GM19025 (cell line): ENCODE data around the gene PIM3.
"Not testable (repeated sequence)": the region's sequence is repeated elsewhere in the genome, so short reads cannot be mapped to it uniquely, and the experiment has no call there.

Experiments used
- ATAC-seq: cut with Tn5 transposase; IDR thresholded peaks from one replicate; pipeline ENCODE4 v1.9.1; 2021; ENCODE audit warnings: mild to moderate bottlenecking, low read depth, moderate library complexity; ENCODE audit not compliant: unreplicated experiment

PIM3 gene

DNA sequence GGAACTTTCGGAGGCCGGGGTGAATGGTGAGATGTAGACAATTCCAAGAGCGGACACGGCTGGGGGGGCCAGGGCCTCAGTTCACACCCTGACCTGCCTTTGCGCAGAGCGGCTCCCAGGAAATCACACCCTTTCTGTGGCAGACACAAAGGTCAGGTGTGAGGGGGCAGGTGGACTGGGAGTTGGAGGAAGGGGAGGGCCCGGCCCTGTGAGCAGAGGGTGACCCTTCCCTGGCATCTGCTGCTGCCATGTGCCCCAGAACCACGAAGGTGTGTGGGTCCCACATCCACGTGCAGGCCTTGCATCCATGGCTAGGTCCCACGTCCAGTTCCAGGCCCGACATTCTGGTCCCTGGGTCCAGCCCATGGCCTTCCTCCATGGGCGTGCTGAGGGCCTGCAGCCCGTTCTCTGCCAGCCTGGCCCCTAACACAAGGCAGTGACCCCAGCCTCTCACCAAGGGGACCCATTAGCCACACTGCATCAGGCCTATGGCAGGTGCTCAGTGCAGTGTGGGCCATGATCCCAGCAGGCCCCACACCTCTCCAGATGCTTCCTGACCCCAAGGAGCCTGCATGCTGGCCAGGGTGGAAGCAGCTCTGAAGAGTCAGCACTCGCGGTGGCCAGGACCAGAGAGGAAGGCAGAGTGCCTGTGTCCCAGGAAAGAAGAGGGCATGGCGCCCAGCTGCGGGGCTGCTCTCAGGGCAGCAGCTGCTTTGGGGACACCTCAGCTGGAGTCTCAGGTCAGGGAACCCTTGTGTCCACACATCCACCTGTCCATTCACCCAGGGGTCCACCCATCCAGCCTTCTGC lies 18.9 kb upstream of the PIM3 start:
- no peak for ATAC-seq

- no peak for ATAC-seq
Observed at GRCh38 chr22:49942565-49943404, 17.8 kb upstream of the PIM3 start.

GRCh38 chr22:49943405-49943765 lies 17.2 kb upstream of the PIM3 start:
- no peak for ATAC-seq

DNA sequence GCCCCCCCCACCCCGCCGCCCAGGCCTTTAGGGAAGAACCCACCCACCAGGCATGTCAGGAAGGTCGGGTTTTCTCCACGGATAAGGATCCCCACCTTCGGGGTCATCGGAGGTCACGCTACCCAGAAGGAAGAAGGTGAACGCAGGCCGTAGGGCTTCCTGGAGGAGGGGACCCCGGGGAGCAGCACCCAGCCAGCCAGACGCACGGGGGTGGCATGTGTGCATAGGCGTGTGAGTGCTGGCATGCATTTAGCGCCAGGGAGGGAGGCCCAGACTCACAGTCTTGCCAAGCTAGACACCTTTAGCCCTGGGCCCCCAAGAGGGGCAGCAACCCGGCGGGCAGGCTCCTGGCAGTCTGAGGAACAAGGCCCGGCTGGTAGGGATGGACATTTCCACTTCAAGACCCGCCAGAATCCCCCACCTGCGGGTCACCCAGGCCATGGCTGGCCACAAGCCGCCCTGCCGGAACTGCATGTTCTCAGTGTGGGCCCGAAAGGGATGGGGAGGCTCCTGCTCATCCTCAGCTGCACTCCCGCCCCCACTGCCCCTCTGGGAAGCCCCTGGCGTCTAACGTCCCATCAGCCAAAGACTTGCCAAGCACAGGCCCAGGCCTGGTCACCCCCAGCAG lies 16.7 kb upstream of the PIM3 start:
- ATAC-seq = no peak

GRCh38 chr22:49944399-49944891 lies 16.1 kb upstream of the PIM3 start:
- no peak for ATAC-seq

GRCh38 chr22:49945042-49945794 lies 15.4 kb upstream of the PIM3 start:
- not testable (repeated sequence) for ATAC-seq

GRCh38 chr22:49946612-49947295 lies 13.8 kb upstream of the PIM3 start:
- ATAC-seq = no peak

- ATAC-seq = no peak
Observed at GRCh38 chr22:49947296-49947622, 13.3 kb upstream of the PIM3 start.

DNA sequence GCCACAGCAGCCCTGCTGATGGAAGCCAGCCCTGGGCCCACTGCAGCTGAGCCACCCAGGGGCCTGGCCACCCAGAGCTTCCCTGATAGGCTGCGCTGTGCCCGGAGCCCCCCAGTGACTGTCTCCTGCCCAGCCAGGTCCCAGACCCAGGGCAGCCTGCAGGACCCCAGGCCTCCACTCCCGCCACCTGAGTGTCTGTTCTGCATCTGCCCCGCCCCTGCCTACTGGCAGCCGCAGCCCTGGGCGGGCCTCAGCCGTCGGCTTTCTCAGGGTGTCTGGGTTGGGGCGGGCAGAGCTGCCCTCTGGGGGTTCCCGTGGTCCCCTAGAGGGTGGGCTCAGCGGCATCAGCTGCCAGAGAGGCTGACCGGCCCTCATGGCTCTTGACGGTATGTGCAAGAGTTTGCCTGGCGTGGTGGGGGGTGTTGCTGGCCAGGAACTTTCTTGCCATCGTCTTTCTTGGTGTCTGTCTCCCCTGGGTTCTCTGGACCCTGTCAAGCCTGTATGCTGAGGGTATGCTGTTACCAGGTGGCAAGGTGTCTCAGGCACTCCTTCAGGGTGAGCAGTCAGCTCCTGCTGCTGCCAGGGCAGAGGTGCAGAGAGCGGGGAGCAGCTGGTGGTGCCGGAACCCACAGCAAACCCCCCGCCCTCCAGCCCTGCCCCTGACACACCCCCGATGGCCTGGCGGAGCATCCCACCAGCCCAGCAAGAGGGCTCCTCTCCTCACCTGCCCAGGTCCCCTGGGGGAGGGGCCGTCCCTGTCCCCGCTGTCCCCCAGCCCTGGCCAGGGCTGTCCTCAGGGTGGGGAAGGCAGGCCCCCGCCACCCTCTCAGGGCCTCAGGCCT lies 12.2 kb upstream of the PIM3 start:
- ATAC-seq = no peak

DNA sequence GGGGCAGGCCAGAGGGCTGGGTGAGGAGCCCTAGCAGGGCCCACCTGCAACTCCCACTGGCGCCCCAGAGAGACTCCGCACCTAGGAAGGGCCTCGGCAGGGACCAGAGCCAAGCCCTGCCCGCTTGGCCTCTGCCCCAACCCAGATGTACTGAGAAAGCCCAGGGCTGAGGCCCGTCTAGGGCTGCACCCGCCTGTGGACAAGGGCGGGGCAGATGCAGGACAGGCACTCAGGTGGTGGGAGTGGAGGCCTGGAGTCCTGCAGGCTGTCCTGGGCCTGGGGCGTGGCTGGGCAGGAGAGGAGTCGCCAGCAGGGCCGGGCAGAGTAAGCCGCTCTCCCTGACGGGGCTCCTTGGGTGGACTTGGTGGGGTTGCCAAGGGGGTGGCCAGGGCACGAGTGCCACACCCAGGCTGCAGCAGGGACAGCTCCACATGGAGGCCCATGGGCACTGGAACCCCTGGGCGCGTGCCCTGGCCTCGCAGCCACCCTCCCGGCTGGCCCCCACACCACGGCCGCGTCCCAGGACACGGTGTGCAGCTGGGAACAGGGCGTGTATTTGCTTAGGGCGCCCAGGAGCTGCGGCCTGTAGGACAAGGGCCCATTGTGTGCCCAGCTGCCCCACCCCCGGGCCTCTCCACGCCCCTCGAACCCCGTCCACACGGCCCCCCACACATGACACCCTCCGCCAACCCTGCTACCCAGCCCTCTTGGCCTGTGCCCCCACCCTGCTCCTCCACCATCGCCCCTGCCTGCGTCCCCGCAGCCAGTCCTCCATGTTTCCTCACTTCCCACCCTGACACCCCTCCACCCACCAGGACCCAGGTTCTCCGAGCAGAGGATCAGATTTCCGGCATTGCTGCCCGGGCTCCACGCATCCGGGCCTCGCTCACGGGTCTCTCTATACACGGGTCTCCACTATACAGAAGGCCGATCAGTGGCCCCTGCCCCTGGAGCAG lies 11.3 kb upstream of the PIM3 start:
- ATAC-seq = no peak

DNA sequence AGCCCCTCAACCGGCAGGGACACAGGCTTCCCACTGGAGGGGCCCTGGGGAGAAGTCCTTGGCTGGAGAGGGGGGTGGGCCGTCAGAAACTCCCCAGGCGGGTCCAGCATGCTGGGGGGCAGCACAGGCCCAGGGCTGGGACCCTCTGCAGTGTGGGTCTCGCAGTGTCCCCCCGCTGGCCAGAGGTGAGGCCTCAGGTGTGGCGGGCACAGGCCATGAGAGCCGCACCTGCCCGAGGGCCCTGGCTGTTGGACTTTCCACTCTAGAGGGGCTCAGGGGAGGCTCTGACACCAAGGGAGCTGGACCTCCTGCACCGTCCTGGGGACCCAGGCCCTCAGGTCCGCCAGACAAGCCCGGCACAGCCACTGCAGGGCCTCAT lies 10.7 kb upstream of the PIM3 start:
- no peak for ATAC-seq

DNA sequence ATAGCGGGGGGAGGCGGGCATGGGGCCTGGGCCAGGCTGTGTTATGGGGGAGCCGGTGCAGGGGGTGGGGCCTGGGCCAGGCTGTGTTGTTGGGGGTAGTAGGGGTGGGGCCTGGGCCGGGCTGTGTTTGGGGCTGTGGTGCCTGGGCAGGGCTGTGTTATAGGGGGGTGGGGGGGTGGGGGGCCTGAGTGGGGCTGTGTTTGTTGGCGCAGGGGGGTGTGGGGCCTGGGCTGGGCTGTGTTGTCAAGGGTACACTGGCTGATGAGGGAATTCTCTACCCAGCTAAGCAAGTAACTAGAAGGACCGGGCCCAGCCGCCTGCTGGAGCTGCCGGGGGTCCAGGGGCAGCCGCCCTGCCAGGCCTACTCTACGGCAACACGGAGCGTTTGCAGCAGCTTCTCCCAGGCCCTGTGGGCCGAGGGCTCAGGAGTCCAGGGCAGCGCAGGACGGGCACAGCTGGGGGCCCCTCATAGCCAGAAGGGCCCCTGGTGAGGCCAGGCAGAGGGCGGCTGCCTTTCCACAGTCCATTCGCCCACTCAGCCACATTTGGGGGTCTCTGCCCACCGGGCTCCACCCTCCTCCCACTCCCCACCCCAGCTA lies 10.1 kb upstream of the PIM3 start:
- ATAC-seq = no peak

GRCh38 chr22:49951000-49951677 lies 9.4 kb upstream of the PIM3 start:
- ATAC-seq = no peak

- ATAC-seq = no peak
Observed at GRCh38 chr22:49951678-49951985, 8.9 kb upstream of the PIM3 start.

GRCh38 chr22:49951986-49952896 lies 8.3 kb upstream of the PIM3 start:
- ATAC-seq = no peak

- ATAC-seq = no peak
Observed at GRCh38 chr22:49953027-49953679, 7.4 kb upstream of the PIM3 start.
